Activated B cell treated with CpG ODN at 0.5 μM for 24 hours (primary cell): ENCODE measurements around the gene ERFL. TPM values are rescaled to one million over a fixed set of nuclear protein-coding genes. Genes with fewer than 3 reads are reported as not detected.
A peak's percentile ranks its signal among the peaks of the same experiment; 100 is the strongest.

Experiments used
- ATAC-seq: fragments of 200-7000 bp; cut with Tn5 transposase; one replicate; pipeline ENCODE4 v1.10.0; 2021; ENCODE audit warnings: low read depth, mild to moderate bottlenecking, moderate library complexity
- CTCF ChIA-PET: fragments of 350-600 bp; sonication (Branson Sonifier 250); formaldehyde crosslinking; loops from one replicate; lab custom pipeline; 2021; ENCODE audit warnings: antibody characterized with exemption; lab: Charles Lee
- POLR2A ChIA-PET: fragments of 350-600 bp; sonication (Branson Sonifier 250); formaldehyde crosslinking; loops from one replicate; lab custom pipeline; 2021; ENCODE audit warnings: antibody characterized with exemption; lab: Charles Lee
- DNase-seq: peaks from one replicate; pipeline ENCODE4 v3.0.0; 2022
- H3K27ac Mint-ChIP-seq: one replicate; pipeline ENCODE4 v1.8.0; 2020; ENCODE audit warnings: mixed read lengths
- H3K27me3 Mint-ChIP-seq: one replicate; pipeline ENCODE4 v1.8.0; 2021; ENCODE audit warnings: mixed read lengths
- H3K36me3 Mint-ChIP-seq: one replicate; pipeline ENCODE4 v1.8.0; 2021; ENCODE audit warnings: low read depth, mixed read lengths
- H3K4me1 Mint-ChIP-seq: one replicate; pipeline ENCODE4 v1.8.0; 2021; ENCODE audit warnings: mixed read lengths
- H3K4me3 Mint-ChIP-seq: one replicate; pipeline ENCODE4 v1.8.0; 2020; ENCODE audit warnings: mild to moderate bottlenecking, mixed read lengths
- H3K9me3 Mint-ChIP-seq: one replicate; pipeline ENCODE4 v1.8.0; 2020; ENCODE audit warnings: mixed read lengths
- intact Hi-C: fragments of 100-400 bp; cut with micrococcal nuclease; formaldehyde crosslinking; loops from one replicate; pipeline ENCODE4 v1.15.1; 2024
- total RNA-seq: library from RNA; stranded (reverse); gene quantifications from 2 replicates; pipeline ENCODE4 v1.2.3, GENCODE V29; 2022
- TF ChIP-seq, protein P1 (sequence below): fragments of 200-600 bp; IDR thresholded peaks from one replicate; pipeline ENCODE4 v1.8.0; 2022; ENCODE audit warnings: antibody characterized with exemption, mild to moderate bottlenecking

The ERFL gene
- total RNA-seq, 1 donor from 2014 or later: 1.1 TPM

DNA sequence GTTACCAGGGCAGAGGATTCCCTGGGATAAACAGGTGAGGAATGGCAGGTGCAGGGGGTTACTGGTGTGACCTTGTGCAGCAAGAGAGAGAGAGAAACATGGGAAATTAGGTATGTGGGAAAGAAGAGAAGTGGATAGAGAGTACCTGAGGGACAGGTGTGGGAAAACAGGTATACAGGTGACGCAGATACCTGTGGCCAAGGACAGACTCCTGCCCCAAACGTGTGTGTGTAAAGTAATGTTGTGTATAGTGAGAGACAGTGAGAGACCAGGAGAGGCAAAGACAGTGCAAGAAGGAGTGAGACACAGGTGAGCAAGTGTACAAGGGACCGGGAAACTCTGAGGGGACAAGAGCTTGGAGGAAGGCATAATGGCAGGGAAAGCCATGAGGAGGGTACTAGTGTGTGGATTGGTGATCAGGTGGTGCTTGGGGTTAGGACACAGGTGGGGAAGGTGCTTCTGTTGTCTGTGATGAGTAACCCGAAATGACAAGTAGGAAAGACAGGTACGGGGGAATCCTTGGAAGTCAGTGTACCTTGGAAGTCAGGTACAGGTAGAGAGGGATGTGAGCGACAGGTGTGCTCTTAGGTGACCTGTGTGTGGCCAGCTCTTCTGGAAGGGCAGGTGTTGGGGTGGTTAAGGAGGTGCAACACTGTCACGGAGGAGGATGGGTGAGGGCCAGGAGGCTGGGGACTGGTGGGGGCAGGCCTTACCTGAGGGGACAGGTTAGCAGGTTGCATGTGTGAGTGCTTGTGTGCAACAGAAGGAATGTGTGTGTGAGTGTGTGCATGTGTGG, 2.8 kb downstream of the ERFL start:
- peaks cover 38% of the 10 kb centered on the region for H3K4me1 Mint-ChIP-seq
- no peaks in the 10 kb centered on the region for H3K9me3 Mint-ChIP-seq
- peaks cover 14% of the 10 kb centered on the region for H3K27me3 Mint-ChIP-seq
- TF ChIP-seq, protein P1, sequence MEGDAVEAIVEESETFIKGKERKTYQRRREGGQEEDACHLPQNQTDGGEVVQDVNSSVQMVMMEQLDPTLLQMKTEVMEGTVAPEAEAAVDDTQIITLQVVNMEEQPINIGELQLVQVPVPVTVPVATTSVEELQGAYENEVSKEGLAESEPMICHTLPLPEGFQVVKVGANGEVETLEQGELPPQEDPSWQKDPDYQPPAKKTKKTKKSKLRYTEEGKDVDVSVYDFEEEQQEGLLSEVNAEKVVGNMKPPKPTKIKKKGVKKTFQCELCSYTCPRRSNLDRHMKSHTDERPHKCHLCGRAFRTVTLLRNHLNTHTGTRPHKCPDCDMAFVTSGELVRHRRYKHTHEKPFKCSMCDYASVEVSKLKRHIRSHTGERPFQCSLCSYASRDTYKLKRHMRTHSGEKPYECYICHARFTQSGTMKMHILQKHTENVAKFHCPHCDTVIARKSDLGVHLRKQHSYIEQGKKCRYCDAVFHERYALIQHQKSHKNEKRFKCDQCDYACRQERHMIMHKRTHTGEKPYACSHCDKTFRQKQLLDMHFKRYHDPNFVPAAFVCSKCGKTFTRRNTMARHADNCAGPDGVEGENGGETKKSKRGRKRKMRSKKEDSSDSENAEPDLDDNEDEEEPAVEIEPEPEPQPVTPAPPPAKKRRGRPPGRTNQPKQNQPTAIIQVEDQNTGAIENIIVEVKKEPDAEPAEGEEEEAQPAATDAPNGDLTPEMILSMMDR: no peak
- no peak overlapping the region for H3K27ac Mint-ChIP-seq
- no peak for DNase-seq
- H3K4me3 Mint-ChIP-seq: no peak overlapping the region
- ChIA-PET CTCF (no interaction called here), POLR2A (no interaction called here)
- no peaks in the 10 kb centered on the region for H3K36me3 Mint-ChIP-seq
- ATAC-seq: no peak
- intact Hi-C loops: no loop called here

DNA sequence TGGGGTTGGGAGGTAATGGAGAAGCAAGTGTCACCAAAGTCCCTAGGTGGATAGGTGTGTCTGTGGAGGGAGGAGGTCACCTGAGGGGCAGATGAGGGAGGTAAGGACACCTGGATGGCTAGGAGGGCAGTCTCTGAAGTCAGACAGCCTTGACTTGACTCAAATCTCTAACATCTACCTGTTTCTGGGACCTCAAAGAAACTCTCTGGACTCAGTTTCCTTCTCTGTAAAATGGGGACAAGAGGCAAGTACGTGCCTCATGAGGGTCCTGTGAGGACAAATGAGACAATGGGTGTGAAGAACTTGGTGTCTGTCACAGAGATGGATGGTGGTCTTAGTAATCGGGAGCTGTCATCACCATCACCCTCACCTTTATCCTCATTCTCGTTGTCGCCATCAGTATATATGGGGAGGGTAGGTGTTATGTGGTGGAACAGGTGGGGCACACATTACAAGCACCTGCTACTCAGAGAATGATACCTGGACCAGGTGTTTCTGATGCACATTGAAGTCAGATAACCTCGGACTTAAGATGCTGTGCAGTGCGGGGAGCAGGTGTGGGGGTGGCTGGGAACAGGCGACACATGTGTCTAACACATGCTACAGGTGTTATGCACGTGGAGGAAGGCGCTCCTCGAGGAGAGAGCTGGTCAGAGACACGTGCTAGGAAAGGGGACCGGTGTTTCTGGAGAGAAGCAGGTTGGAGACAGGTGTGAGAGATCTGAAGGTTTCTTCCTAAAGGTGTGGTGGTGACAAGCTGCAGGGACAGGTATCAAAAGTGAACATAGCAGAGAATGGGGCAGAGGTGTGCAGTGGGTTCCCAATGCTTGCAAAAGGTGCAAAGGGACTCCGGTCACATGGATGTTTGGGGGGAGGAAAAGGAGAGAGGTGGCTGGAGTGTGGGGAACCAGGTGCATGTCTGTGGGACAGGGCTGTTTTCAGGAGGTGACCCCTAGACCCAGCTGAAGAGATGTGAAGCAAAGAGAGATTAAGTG, 3.8 kb downstream of the ERFL start:
- Mint-ChIP-seq H3K9me3 (no peaks in the 10 kb centered on the region), H3K4me1 (peaks cover 28% of the 10 kb centered on the region), H3K27me3 (peaks cover 14% of the 10 kb centered on the region), H3K27ac (no peak overlapping the region), H3K4me3 (no peak overlapping the region), H3K36me3 (no peaks in the 10 kb centered on the region)
- CTCF ChIA-PET: no interaction called here
- ATAC-seq (no peak), DNase-seq (no peak)
- intact Hi-C loops: no loop called here
- TF ChIP-seq, protein P1: no peak
- POLR2A ChIA-PET: interaction anchor here (0.5 kb wide), 1 partner anchor 43 kb away, joined by 4 read pairs; no protein-coding TSS in a partner anchor

DNA sequence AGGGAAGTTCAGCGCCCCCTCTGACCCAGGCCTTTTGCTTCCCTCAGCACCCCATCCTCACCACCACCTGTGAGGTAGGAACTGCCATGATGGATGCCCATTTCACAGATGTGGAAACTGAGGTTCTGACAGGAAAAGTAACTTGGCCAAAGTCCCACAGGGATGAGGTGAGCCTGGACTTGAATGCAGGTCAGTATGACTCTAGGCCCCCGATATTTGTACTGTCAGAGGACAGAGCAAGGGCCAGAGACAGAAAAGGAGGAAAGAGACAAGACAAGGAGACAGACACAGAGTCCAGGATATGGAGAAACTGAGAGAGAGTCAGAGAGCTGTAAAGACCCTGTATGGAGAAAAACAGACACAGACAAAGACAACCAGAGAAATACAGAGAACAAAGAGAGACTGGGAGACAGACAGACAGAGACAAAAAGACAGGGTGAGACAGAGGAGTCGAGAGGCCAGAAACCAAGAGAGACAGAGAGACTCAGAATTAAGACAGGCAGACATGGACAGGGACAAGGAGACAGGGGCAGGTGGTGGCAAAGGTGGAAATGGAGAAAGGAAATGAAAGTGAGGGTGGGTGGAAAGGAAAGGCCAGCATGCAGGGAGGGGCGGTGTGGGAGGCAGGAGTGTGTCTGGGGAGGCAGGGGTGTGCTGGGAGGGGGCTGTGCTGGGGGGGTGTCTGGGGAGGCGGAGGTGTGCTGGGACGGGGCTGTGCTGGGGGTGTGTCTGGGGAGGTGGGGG, 5.0 kb downstream of the ERFL start:
- ATAC-seq (no peak), DNase-seq (no peak)
- peak overlapping the region; percentile 40 for H3K4me3 Mint-ChIP-seq
- intact Hi-C loops: no loop called here
- no peaks in the 10 kb centered on the region for H3K36me3 Mint-ChIP-seq
- CTCF ChIA-PET: no interaction called here
- H3K27me3 Mint-ChIP-seq: peaks cover 14% of the 10 kb centered on the region
- TF ChIP-seq, protein P1: no peak
- H3K27ac Mint-ChIP-seq: no peak overlapping the region
- H3K4me1 Mint-ChIP-seq: peaks cover 20% of the 10 kb centered on the region
- no peaks in the 10 kb centered on the region for H3K9me3 Mint-ChIP-seq
- POLR2A ChIA-PET: no interaction called here

- Mint-ChIP-seq H3K4me3 (no peak overlapping the region), H3K4me1 (peaks cover 20% of the 10 kb centered on the region), H3K9me3 (no peaks in the 10 kb centered on the region), H3K36me3 (no peaks in the 10 kb centered on the region), H3K27ac (no peak overlapping the region), H3K27me3 (peaks cover 14% of the 10 kb centered on the region)
- intact Hi-C loops: no loop called here
- ChIA-PET CTCF (no interaction called here), POLR2A (interaction anchor here (0.7 to 2.3 kb wide), 2 partner anchors 11 to 1829 kb away, joined by 3 to 7 read pairs; no protein-coding TSS in a partner anchor)
- DNase-seq (no peak), ATAC-seq (no peak)
- TF ChIP-seq, protein P1: no peak
Observed at GRCh38 chr19:41922585-41922984, 5.7 kb downstream of the ERFL start.
